ENCODE data around the gene BBOX1.

DNA sequence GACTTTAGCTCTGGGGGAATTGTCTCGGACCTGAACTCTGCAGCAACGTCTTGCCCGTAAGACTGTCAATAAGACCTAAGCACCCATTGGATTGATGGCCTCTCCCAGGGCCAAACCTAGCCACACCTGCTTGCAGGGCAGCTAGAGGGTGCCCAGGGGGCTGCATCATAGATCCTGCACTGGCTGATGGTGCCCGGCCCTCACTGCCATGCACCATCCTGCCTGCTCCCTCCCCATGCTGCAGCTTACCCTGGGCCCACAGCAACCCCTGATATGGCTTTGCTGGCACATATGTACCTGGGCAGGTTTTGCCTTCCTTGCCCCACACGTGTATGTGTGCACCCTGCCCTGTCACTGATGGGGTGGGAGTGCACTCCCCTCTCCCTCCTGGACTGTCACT, 8.9 kb upstream of the BBOX1 start:
- TF ChIP-seq, protein P1, sequence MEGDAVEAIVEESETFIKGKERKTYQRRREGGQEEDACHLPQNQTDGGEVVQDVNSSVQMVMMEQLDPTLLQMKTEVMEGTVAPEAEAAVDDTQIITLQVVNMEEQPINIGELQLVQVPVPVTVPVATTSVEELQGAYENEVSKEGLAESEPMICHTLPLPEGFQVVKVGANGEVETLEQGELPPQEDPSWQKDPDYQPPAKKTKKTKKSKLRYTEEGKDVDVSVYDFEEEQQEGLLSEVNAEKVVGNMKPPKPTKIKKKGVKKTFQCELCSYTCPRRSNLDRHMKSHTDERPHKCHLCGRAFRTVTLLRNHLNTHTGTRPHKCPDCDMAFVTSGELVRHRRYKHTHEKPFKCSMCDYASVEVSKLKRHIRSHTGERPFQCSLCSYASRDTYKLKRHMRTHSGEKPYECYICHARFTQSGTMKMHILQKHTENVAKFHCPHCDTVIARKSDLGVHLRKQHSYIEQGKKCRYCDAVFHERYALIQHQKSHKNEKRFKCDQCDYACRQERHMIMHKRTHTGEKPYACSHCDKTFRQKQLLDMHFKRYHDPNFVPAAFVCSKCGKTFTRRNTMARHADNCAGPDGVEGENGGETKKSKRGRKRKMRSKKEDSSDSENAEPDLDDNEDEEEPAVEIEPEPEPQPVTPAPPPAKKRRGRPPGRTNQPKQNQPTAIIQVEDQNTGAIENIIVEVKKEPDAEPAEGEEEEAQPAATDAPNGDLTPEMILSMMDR (IDR thresholded peaks at IDR 0.05), result no peak
- no peak for TF ChIP-seq EZH2 (IDR thresholded peaks at IDR 0.05)

Data from neural progenitor cell (in vitro differentiated cells).